ENCODE measurements around the gene ERFE.

The ERFE gene

DNA sequence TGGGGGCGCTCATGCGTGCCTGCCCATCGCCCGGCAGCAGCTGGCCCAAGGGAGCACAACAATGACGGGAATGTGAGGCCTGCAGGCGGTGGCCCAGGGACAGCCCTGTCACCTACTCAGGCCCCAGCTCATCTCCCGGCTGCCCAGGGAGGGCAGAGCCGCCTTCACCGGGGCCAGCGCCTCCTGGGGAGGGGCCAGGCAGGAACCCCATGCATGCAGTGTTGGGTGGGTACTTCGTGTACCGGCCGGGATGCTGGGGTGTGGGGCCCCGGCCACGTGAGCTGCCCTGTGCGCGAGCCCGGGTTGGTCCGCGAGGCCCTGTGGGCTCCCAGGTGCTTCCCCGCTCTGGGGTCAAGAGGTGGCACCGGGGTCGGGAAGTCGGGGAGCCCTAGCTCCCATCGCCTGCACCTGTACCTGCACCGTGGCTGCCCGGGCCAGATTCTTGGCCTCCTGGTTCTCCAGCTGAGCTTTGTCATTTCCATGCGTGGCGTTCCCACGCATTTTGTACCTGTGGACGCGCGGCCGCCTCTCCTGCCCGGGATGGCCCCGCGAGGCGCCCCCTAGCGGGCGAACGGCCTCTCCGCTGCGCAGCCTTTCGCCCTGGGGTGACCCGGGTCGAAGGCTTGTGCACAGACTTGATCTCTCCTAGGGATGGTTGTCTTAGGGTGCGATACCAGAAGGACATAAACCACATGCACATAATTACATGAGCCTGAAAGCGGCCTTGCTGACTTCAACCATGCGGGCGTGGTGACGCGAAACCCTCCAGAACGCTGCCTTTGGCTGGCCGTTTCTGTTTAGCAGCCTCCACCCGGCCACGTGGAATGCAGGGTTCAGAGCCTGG is 19.4 kb upstream of the ERFE start:
- TF ChIP-seq, protein P1, sequence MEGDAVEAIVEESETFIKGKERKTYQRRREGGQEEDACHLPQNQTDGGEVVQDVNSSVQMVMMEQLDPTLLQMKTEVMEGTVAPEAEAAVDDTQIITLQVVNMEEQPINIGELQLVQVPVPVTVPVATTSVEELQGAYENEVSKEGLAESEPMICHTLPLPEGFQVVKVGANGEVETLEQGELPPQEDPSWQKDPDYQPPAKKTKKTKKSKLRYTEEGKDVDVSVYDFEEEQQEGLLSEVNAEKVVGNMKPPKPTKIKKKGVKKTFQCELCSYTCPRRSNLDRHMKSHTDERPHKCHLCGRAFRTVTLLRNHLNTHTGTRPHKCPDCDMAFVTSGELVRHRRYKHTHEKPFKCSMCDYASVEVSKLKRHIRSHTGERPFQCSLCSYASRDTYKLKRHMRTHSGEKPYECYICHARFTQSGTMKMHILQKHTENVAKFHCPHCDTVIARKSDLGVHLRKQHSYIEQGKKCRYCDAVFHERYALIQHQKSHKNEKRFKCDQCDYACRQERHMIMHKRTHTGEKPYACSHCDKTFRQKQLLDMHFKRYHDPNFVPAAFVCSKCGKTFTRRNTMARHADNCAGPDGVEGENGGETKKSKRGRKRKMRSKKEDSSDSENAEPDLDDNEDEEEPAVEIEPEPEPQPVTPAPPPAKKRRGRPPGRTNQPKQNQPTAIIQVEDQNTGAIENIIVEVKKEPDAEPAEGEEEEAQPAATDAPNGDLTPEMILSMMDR (conservative IDR thresholded peaks at IDR 0.05): 0 out of 2 replicates have a peak, but pooled peaks have one; percentile 6
- H3K27ac ChIP-seq: no peak overlapping the region

DNA sequence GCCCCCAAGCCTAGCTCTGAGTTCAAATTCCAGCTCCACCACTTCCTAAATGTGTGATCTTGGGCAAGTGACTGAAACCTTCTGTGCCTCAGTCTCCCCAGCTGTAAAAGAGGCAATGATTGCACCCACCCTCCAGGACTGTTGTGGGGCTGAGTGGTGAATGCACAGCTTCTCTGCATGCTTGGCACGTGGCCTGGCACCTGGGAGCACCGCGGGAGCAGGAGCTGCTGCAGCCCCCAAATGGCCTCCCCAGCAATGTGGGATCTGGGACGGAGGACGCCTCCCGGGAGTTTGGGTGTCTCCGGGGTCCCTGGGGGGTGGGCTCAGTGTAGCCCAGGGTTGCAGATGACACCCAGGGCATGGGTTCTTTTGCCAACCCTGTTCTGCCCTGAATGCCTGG is 18.7 kb upstream of the ERFE start:
- TF ChIP-seq, protein P1 (conservative IDR thresholded peaks at IDR 0.05): no peak
- H3K27ac ChIP-seq: no peak overlapping the region

DNA sequence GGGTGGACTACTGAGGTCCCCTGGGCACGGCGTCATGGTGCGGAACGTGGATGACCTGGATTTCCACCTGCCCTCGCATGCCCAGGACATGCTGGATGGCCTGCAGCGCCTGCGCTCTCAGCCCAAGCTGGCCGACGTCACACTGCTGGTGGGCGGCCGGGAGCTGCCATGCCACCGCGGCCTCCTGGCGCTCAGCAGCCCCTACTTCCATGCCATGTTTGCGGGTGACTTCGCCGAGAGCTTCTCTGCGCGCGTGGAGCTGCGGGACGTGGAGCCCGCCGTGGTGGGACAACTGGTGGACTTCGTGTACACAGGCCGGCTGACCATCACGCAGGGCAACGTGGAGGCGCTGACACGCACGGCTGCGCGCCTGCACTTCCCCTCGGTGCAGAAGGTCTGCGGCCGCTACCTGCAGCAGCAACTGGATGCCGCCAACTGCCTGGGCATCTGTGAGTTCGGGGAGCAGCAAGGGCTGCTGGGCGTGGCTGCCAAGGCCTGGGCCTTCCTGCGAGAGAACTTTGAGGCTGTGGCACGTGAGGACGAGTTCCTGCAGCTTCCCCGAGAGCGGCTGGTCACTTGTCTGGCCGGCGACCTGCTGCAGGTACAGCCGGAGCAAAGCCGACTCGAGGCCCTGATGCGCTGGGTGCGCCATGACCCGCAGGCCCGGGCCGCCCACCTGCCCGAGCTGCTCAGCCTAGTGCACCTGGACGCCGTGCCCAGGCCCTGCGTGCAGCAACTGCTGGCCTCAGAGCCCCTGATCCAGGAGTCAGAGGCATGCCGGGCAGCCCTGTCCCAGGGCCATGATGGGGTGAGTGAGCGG is 17.8 kb upstream of the ERFE start:
- TF ChIP-seq, protein P1 (conservative IDR thresholded peaks at IDR 0.05): no peak
- H3K27ac ChIP-seq: peak overlapping the region; percentile 34; the same call in 1 of the 2 replicates

DNA sequence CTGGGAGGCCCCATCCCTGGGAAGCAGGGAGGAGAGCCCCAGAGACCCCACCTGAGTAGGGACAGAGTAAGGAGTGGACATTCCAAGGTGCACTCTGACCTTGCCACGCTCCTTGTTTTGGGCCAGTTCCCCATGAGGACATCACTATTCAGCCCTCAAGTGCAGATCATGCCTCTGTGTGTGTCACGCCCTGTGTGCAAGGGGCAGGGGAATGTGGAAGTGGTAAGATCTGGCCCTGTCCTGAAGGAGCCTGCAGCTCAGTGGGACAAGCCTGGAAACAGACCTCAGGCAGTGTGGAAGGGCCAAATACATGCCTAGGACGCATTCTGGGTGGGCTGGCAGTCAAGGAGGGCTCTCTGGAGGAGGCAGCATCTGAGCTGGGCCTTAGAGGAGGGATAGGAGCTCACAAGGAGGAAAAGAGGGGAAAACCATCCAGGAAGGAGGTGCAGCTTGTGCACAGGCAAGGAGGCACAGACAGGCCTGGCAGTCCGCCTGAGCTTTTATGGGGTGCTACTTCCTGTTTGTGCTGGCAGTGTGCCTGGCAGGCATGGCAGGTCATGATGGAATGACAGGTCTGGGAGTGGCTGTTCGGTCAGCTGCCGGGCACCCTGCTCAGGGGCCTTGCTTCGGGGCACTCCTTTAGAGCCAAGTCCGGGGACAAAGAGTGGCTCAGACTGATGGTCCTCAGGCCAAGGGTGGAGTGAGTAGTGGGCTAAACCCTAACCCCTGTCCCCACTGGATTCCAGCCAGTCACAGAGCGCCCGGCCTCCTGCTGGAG is 17.0 kb upstream of the ERFE start:
- peak overlapping the region; percentile 34; the same call in 1 of the 2 replicates for H3K27ac ChIP-seq
- TF ChIP-seq, protein P1 (conservative IDR thresholded peaks at IDR 0.05): no peak

DNA sequence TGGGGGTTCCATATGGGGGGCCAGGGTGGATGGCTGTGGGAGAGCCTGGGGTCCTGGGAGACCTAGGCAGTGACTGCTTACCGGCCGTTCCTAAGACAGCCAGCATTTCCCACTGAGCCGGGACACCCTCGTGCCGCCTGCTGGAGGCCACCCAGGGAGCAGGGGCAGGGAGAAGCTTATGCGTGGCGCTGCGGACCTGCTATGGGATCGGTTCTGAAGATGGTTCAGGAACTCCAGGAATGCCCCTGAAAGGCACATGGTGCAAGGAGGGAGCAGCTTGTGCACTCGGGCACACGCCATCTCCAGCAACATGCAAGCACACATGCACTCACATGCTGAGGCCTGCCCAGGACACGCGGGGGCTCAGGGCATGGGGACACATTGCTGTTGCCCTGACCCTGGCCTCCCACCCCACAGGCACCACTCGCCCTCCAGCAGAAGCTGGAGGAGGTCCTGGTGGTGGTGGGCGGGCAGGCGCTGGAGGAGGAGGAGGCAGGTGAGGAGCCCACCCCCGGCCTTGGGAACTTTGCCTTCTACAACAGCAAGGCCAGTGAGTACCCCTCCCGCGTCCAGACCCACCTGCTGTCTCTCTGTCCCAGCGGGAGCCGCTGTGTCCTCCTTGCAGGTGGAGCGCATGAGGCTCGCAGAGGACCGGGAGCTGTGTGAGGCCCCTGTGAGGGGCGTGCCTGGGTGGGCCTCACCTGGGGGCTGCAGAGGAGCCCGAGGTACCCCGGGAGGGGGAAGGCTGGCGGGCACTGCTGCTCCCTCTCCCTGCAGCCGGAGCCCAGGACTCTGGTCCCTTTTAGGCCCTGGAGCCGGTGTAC is 16.2 kb upstream of the ERFE start:
- TF ChIP-seq, protein P1 (conservative IDR thresholded peaks at IDR 0.05): no peak
- H3K27ac ChIP-seq: peak overlapping the region; percentile 34; the same call in 1 of the 2 replicates

DNA sequence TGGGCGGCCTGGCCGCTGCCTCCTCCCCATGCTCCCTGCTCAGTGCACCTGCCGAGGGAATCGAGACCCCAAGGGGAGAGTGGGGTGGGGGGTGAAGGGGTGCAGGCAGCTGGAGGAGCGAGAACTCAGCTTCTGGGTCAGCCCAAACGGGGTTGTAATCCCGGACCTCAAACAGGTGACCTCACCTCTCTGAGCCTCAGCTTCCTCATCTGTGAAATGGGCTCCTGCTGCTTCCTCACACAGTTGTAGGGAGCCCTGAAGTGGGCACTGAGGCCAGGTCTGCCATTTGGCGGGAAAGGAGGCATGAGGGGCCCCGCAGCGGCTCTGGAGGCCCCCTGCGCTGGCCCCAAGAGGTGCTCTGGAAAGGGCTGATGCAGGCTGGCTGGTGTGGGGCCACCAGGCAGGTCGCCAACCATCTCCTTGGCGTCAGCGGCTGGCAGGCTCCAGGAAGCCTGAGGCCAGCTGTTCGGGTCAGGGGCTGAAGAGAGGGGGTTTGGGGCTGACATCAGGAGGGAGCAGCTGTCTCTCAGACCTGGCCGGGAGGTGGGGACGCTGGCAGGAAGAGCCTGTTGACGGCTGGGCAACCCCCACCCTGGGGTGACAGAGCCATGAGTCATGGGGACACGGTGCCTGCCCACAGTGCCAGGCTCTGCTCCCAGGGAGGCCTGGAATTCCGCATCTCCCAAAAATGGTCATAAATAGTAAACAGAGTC is 15.4 kb upstream of the ERFE start:
- H3K27ac ChIP-seq: no peak overlapping the region
- TF ChIP-seq, protein P1 (conservative IDR thresholded peaks at IDR 0.05): no peak
